Renal cortex interstitium (tissue), 11 donors: ENCODE results near the gene REPS1. TPM values are rescaled to one million over a fixed set of nuclear protein-coding genes. Genes with fewer than 3 reads are reported as not detected.

ENCODE experiments used
- DNase-seq, 11 donors: peaks; one replicate each; pipeline ENCODE4 v3.0.0-alpha.2; 2013; ENCODE audit warnings: low read depth in 9 of 11, low spot score in 4 of 11; ENCODE audit errors: extremely low read depth in 1 of 11
- polyA plus RNA-seq, 3 donors: library from polyadenylated mRNA; unstranded; fragments of 120-200 nt; gene quantifications; one replicate each; pipeline ENCODE4 v1.2.1, GENCODE V29; 2013; ENCODE audit not compliant: insufficient read length in 3 of 3

REPS1 gene
- polyA plus RNA-seq, 3 donors, result 58.3 to 78.5 (median 75.4) TPM

GRCh38 chr6:138978229-138978628 lies 9.8 kb downstream of the REPS1 start:
- no peak for DNase-seq

- DNase-seq, result no peak
Measured at GRCh38 chr6:138977646-138978167, 10.3 kb downstream of the REPS1 start.

- no peak for DNase-seq
Measured at GRCh38 chr6:138977242-138977641, 10.8 kb downstream of the REPS1 start.

- no peak for DNase-seq
Measured at GRCh38 chr6:138975815-138976214, 12.2 kb downstream of the REPS1 start.

- DNase-seq, result no peak
Measured at GRCh38 chr6:138973466-138974153, 14.4 kb downstream of the REPS1 start.

- DNase-seq, result no peak
Measured at GRCh38 chr6:138972226-138972665, 15.8 kb downstream of the REPS1 start.

GRCh38 chr6:138971601-138972000 lies 16.5 kb downstream of the REPS1 start:
- no peak for DNase-seq

- DNase-seq, result no peak
Measured at GRCh38 chr6:138970856-138971425, 17.1 kb downstream of the REPS1 start.

GRCh38 chr6:138970159-138970558 lies 17.9 kb downstream of the REPS1 start:
- no peak for DNase-seq

- no peak for DNase-seq
Measured at GRCh38 chr6:138966870-138967269, 21.2 kb downstream of the REPS1 start.

- no peak for DNase-seq
Measured at GRCh38 chr6:138965971-138966370, 22.1 kb downstream of the REPS1 start.

GRCh38 chr6:138965291-138965874 lies 22.7 kb downstream of the REPS1 start:
- no peak for DNase-seq

GRCh38 chr6:138964012-138964411 lies 24.0 kb downstream of the REPS1 start:
- no peak for DNase-seq

- no peak for DNase-seq
Measured at GRCh38 chr6:138963531-138963930, 24.5 kb downstream of the REPS1 start.

- DNase-seq, result no peak
Measured at GRCh38 chr6:138963119-138963518, 24.9 kb downstream of the REPS1 start.

GRCh38 chr6:138959521-138959920 lies 28.5 kb downstream of the REPS1 start:
- DNase-seq, result no peak

- DNase-seq, result no peak
Measured at GRCh38 chr6:138958595-138958994, 29.5 kb downstream of the REPS1 start.

GRCh38 chr6:138957903-138958302 lies 30.1 kb downstream of the REPS1 start:
- no peak for DNase-seq

- no peak for DNase-seq
Measured at GRCh38 chr6:138957484-138957883, 30.6 kb downstream of the REPS1 start.

GRCh38 chr6:138956244-138956924 lies 31.7 kb downstream of the REPS1 start:
- DNase-seq, result no peak
